Activated T-helper 9 cell treated with anti-CD3 and anti-CD28 coated beads, Interleukin-2, amount 50 U/mL, for 16 hours (primary cell): ENCODE data around the gene CD320.
"Not testable (repeated sequence)": the region's sequence is repeated elsewhere in the genome, so short reads cannot be mapped to it uniquely, and the experiment has no call there.

Experiments
- DNase-seq: peaks from one replicate; pipeline ENCODE4 v3.0.0-alpha.2; 2020; ENCODE audit warnings: low read depth

CD320 gene

DNA sequence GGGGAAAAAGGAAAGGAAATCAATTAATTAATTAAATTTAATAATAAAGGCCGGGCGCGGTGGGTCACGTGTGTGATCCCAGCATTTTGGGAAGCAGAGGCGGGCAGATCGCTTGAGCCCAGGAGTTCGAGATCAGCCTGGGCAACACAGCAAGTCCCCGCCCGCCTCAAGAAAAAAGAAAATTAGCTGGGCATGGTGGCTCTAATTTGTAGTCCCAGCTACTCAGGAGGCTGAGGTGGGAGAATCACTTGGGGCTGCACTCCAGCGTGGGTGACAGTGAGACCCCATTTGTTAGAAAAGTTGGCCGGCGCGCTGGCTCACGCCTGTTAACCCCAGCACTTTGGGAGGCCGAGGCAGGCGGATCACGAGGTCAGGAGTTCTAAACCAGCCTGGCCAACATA lies 733 bp upstream of the CD320 start:
- DNase-seq = no peak

DNA sequence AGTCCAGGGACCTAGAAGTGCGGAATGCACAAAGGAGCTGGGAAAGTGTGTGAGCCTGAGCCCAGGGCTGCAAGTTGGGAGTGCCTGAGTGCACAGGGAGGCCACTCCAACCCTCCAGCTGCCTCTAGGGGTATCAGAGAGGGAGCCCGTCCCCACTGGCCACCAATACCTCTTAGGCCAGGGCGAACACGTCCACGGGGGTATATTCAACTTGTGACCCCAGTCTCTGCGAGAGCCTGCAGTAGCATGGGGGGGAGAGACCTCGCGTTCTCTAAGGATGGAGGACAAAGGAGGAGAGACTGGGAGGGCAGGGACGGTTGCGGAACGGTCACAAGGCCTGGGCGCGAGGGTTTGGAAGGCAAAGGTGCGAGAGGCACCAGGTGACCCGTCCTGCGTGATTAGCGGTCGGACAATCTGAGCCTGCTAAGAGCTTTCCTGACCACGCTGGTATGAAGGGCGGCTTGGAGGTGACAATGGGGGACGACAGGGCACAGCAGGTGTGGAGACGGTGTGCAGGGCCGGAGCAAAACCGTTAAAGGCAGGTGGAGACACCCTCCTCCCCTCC lies 676 bp downstream of the CD320 start:
- no peak for DNase-seq

DNA sequence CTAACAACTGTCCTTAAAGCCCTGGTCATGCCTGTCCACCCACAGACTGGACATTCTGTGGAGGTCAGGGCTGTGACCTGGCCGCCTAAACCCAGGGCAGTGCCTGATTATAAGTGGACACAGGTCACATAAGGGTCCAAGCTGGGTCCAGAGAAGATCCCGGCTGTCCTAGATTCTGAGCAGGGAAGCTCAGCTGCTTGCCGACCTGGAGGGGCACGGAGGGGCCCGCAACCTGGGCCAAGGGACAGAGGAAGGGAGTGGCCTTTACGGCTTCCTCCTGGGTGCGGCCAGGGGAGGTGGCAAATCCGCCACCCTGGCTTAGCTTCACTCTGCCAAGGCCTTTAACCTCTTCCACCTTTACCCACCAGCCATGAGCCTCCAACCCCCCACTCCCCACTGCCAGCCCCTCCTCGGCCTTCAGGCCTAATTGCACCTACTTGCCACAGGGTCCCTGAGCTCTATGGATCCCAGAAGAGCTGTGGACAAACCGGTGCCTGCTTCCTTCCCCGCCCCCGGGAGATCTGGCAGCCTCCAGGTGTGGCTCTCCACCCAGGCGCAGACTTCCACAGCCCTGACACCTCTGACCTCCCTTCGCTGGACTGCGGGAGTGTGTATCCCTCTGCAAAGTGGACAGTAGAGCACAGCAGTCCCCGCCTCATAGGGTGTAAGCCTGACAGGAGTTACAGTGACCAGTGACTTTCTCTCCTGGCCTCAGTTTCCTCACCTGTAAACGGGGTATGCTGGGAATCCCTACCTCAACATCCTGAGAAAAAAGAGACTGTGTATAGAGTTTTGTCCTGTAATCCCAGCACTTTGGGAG lies 1.7 kb downstream of the CD320 start:
- DNase-seq = no peak

DNA sequence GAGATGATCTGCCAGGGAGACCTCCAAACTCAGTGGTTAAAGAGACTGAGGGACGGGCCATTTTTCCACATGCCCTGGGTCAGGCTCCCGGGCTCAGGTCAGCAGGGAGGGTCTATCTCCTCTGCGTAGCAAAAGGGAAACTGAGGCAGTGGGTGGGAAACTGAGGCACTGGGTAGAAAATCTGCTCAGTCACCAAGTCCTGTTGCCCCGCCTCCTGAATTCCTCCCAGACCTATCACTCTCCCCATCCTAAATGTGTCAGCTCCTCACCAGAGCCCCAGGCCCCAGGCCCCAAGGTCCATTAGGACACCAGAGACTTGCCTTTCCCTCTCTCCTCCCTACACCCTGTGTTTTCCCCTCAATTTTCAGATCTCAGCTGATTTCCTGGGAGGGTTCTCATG lies 2.4 kb downstream of the CD320 start:
- DNase-seq = no peak

DNA sequence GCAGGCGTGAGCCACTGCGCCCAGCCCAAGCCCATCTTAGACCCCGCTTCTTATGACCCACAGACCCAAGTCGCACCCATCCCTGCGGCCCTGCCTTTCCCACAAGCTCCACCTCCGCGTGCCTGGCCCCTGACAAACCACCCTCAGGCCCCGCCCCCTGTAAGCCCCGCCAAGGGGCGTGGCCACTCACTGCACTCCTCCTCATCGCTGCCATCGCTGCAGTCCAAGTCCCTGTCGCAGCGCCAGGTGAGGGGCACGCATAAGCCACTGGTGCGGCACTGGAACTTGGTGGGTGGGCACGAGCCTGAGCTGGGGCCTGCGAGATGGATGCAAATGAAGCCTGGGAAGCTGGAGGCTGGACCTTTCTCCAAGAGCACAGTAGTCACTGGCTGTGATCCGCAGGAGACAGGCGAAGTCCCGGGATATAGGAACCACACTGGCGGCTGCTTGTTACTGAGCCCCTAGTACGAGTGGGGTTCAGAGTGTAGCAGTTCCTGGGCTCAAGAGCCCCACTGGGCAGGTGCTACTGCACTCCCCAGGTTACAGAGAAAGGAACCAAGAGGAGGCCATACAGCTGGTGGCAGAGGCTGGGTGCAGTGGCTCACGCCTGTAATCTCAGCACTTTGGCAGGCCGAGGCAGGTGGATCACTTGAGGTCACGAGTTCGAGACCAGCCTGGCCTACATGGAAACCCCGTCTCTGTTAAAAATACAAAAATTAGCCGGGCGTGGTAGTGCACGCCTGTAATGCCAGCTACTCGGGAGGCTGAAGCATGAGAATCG lies 3.1 kb downstream of the CD320 start:
- no peak for DNase-seq

DNA sequence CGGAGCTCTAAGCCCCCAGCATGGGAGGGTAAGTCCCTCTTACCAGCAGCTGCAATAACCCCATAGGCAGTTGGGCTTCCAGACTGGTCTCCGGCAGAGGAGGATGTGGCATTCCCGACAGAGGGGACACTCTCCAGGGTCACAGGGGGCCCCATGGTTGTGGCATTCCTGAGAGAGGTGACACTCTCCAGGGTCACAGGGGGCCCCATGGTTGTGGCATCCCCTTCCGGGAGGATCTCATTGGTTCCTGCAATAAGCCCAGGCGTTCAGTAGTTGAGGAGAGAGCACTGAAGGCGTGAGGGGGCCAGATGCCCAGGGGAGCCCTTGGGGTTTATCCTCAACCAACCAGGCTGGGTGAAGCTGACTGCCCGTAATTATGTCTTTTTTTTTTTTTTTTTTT lies 5.4 kb downstream of the CD320 start:
- no peak for DNase-seq

DNA sequence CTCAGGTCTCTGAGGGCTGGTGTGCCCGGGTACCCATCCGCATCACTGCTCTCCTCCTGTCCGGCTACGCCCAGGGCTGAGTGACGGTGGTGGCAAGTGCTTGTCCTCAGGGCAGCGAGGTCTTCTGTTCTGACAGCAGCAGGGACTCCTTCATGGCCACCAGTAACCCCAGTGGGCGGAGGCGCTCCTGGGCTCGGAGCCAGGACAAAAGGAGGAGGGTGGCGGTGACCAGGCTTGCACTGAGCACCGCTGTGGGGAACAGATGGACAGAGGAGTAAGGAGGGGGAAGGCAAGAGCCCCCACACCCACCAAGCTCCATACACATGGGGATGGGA lies 5.8 kb downstream of the CD320 start:
- no peak for DNase-seq

DNA sequence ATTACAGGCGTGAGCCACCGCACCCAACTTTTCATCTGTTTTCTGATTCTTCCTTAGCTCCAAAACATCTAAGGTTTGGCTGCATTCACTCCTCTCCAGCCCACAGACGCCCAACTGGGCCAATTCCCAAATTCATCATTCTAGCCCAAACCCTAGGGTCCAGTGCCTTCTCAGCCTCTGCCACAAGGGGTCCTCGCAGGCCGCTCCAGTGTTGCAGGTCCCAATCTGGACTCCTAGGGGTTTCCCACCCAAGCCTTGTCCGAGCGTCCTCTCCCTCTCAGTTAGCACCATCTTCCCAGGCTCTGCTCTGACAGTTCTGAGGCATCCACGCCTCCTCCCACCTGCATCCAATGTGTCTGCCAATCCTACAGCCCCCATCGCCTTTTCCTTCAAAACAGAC lies 16.8 kb downstream of the CD320 start:
- not testable (repeated sequence) for DNase-seq

DNA sequence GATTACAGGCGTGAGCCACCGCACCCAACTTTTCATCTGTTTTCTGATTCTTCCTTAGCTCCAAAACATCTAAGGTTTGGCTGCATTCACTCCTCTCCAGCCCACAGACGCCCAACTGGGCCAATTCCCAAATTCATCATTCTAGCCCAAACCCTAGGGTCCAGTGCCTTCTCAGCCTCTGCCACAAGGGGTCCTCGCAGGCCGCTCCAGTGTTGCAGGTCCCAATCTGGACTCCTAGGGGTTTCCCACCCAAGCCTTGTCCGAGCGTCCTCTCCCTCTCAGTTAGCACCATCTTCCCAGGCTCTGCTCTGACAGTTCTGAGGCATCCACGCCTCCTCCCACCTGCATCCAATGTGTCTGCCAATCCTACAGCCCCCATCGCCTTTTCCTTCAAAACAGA lies 31.6 kb downstream of the CD320 start:
- not testable (repeated sequence) for DNase-seq

DNA sequence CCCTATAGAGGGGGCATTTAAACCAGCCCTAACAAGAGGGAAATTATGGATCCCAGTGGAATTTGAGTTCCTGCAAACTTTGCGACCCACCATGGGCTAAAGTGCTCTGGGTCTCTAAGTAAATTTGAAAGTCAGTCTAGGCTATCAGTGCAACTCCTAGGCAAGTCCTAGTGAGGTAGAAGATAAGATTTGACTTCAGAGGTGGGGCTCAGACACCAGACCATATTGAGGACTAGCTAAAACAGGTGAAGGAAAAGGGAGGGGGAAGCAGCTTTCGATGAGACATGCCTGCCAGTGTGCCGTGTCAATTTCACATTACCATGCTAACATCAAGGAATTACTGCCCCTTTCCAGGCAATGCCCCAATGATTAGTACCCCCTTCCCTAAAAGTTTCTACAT lies 38.4 kb downstream of the CD320 start:
- DNase-seq = no peak

DNA sequence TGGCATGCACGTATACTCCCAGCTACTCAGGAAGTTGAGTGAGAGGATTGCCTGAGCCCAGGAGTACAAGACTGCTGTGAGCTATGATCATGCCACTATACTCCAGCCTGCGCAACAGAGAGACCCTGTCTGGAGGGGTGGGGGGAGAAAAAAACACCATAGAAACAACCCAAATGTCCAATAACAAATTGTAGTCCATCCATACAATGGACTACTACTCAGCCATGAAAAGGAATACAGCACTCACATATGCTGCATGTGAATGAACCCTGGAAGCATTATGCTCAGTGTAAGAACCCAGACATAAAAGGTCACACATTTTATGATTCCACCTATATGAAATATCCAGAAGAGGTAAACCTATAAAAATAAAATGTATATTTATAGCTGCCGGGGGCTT lies 42.3 kb downstream of the CD320 start:
- no peak for DNase-seq

DNA sequence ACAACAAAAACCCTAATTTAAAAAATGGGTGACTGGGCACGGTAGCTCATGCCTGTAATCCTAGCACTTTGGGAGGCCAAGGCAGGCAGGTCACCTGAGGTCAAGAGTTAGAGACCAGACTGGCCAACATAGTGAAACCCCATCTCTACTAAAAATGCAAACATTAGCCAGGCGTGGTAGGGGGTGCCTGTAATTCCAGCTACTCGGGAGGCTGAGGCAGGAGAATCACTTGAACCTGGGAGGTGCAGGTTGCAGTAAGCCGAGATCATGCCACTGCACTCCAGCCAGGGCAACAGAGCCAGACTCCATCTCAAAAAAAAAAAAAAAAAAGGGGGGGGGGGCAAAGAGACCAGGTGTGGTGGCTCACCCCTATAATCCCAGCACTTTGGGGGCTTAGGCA lies 43.9 kb downstream of the CD320 start:
- DNase-seq = not testable (repeated sequence)

DNA sequence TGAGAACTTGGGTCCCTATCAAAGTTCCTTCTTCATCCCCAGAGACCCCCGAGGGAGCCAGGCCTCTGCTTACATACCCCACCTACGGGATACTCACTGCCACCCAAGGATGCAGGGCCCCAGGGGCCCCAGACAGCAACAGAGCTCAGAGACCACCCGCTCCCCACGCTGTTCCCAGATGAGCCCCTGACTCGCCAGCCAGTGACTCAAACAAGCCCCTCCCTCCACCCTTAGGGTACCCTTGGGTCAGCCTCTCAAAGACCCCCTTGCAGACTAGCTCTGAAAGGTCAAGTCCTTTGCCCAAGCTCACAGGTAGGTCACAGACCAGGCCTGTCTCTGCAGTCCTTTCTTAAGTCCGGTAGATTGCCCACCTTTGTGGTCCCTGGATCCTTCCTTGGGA lies 45.7 kb downstream of the CD320 start:
- no peak for DNase-seq

DNA sequence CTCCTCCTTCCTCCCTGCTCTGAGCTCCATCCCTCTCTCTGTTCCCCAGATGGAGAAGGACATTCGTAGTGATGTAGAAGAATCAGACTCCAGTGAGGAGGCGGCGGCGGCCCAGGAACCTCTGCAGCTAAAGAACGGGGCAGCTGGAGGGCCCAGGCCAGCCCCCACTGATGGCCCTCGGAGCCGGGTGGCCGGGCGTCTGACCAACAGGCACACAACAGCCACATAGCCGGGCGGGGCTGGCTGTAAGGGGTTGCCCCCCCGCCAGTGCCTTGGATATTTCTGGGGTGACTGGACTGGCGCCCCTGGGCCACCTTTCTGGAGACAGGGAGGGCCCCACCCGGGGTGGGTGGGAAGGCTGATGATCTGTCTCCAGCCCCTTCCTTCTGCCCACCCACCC lies 46.3 kb downstream of the CD320 start:
- no peak for DNase-seq

DNA sequence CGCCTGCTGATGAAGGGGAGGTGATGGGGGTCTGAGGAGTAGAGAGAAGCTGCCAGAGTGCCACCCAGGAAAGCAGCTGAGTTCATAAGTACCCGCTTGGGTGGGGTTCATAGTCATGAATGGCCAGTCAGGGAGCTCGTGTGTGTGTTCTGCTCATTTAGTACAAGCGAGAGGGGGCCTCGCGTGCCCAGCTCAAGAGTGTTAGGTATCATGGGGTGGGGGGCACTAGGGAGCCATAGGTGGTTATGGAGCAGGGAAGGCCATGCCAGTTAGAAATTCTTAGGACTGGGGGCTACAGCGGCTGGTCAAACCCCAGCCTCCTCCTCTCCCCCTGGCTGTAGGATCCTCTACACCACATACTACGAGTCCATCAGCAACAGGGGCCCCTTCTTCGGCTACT lies 46.8 kb downstream of the CD320 start:
- no peak for DNase-seq

DNA sequence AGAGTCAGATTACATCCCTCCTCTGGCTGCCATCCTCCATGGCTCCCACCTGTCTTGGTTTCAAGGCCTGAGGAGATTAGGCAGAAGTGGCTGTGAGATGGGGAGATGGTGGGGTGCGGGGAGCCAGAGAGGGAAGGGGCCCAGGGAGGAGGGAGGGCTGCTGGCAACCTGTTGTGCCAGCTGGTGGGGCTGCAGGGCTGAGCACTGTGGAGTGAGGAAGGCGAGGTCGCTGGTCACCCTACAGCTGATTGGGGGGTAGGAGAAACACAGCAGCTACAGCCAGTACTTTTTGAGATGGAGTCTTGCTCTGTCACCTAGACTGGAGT lies 48.3 kb downstream of the CD320 start:
- no peak for DNase-seq

DNA sequence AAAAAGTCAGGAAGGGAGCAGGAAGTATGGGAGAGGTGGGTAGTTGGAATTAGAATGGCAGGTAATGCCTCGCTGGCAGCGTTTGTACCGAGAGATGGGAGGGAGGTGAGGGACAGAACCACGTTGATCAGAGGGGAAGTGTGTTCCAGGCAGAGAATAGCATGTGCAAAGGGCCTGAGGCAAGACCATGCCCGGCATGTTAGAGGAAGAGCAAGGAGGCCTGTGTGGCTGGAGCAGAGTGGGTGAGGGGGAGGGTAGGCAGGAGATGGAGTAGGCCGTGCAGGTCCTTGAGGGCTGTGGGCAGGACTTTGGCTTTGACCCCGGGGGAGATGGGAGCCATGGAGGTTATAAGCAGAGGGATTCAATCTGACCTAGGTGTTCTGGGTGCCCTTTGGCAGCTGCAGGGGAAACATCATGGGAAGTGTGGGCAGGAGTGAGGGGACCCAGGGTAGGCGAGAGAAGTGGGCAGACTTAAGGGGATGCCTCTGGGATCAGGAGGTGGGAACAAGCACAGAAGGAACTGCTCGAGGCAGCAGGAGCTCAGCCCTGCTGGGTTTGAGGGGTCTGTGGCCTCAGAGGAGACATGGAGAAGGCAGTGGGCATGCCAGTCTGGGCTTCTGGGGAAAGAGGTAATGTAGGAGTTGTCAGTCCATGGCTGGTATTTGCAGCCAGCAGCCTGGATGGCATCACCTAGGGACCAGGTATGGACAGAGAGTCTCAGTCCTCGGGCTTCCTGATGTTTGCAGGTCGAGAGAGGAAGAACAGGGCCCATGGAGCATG lies 48.8 kb downstream of the CD320 start:
- DNase-seq = no peak

DNA sequence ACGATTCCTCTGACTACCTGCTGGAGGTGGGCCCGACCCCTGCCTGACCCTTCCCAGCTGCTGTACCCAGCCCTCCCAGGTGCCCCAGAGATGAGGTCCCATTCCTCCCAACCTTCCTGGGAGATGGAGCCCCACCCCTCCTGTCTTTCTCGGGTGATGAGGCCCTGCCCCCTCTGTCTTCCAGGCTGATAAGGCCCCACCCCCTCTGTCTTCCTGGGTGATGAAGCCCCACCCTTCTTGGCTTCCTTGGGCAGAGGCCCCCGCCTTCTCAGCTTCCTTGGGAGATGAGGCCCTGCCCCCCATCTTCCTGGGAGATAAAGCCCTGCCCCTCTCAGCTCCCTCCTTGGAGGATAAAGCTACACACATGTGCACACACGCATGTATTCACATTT lies 51.1 kb downstream of the CD320 start:
- DNase-seq = no peak

DNA sequence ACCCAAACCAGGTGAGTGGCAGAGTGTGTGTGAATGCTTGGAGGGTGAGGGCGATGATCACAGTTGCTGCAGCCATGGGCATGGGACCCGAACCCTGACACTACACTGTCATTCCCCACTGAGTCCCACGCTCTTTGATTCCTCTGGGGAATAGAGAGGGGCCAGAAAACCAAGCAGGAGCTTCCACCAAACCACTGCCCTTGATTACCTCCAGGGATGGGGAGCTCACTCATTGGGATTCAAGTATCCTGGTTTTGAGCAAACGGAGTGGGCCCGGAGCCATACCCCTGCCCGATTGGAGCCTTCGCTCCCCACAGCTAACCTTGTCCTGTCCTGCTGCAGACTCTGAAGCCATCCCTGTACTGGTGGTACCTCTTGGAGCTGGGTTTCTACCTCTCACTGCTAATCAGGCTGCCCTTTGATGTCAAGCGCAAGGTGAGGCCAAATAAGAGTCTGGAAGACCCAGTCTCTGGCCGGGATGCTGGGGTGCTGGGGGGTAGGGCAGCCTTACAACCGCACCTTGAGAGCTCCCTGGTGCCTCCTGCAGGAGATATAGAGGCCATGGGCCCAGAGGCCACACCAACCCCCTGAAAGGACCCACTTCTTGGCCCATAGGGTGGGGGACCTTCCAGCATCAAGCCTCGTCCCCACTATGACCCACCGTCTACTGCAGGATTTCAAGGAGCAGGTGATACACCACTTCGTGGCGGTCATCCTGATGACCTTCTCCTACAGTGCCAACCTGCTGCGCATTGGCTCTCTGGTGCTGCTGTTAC lies 51.7 kb downstream of the CD320 start:
- DNase-seq = no peak

DNA sequence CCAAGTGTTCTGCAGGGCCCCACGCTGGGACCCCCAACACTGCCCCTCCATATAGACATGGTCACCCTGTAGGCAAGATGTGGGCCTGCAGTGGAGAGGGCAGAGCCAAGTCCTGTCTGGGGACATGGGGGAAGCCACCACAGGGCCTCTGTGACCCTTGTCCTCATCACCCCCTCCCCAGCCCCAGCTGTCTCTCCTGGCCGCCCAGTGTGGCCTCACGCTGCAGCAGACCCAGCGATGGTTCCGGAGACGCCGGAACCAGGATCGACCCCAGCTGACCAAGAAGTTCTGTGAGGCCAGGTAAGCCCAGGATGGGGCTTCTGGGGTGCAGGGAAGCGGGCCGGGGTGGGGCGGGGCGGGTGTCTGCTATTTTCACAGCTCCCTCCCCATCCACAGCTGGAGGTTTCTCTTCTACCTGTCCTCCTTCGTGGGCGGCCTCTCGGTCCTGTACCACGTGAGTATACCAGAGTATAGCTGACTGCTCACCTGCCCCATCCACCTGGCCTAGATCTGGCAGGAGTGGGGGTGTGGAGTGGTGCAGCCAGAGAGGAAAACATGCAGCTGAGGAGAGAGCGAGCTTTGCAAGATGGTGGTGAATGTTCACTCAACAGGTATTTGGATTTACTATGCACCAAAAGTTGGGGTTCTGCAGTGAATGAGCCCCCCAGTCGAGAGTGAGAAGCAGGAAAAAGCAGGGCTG lies 52.6 kb downstream of the CD320 start:
- DNase-seq = no peak

DNA sequence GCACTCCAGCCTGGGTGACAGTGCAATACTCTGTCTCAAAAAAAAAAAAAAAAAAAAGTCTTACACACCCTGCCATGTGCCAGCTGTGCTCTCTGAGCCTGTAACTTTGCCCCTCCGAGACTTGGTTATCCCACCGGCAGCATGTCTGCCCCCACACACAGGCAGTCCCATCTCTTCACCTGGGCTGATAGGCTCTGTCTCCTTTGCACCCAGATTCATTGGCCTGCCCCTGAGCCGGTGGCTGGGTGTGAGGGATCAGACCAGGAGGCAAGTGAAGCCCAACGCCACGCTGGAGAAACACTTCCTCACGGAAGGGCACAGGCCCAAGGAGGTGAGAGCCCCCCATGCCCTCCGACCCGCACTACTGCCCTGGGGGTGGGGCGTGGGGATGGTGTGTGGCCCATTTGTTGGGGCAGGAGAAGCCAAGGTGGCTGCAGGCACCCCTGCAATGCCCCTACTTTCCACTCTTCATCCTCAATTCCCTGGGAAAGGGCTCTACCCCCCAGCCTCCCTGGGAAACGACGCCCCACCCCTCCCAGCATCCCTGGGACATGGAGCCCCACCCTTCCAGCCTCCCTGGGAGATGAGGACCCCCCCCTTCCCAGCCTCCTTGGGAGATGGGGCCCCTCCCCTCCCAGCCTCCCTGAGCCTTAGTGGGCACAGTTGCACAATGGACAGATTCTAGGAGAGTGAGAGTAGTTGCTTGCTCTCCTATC lies 53.7 kb downstream of the CD320 start:
- no peak for DNase-seq
